CD4-positive, alpha-beta T cell treated with Interleukin-1 beta for 1 hour (primary cell): Measurements from ENCODE around the gene PI4KB.

ENCODE experiments used
- DNase-seq, 2 donors: peaks; one replicate each; pipeline ENCODE4 v3.0.0-alpha.2; 2020 to 2022

Gene PI4KB

DNA sequence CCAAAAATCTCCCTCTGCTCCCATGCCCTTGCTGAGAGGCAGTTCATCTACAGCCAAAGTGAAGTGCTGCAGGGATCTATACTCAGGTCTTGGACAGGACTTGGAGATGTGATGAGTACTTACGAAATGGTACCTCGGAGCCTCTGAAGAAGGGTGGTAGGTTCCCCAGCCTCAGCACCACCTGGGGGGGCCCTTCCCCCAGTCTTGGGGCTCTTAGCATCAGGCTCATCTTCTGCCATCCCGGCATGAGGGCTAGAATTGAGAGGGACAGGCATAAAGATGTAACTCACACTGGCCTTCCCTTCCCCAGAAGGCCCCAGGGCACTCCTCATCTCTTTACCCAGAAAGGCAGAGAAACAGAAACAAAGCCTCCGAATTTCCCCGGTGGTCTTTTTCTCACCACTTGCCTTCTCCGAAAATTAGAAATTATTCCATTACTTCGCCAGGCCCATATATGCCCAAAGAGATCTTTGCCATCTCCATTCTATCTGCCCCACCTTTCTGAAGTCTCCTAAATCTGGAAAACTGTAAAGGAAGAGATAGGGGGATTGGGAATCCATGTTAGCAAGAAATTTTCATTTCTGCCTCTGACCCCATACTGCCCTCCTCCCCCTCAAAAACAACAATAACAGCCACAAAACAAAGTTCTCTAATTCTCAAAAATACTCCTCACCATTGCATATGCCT is 19.0 kb upstream of the PI4KB start:
- DNase-seq: peak in 1 of 2 donors; percentile 17

DNA sequence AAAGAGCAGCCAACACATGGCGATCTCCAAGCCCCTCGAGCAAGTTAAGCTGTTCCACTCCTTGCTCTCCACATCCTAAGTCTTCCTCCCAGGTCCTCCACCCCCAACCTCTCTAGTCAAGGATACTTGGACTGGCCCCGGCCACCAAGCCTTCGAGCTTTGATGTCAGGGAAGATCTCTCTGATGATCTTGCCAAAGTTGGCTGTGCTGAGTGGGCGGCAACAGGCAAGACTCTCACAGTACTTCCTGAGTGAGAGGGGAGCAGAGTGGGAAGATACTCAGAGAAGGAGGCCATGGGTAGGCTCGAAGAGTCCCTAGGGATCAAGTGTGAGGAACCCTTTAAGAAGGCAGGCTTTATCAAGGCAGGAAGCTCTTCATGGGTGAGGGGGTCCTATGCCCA is 17.1 kb upstream of the PI4KB start:
- no peak for DNase-seq

DNA sequence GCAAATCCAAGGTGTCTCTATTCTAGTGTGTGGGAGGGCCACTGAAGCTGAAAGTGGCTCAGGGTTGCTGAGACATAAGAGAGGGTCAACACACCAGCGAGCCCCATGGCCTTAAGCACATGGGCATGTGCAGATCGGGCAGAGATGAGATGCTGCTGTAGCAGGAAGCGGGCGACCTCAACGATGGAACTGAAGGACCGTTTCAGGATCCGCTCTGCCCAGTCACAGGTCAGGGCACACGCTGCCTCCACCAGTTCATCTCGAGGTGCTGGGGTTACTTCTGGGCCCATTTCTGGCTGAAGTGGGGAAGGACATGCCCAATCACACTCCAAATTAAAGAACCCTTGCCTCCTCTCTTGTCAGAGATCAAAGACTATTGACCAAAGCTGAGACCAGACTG is 16.4 kb upstream of the PI4KB start:
- DNase-seq: no peak

GRCh38 chr1:151342569-151342968 is 15.4 kb upstream of the PI4KB start:
- no peak for DNase-seq

DNA sequence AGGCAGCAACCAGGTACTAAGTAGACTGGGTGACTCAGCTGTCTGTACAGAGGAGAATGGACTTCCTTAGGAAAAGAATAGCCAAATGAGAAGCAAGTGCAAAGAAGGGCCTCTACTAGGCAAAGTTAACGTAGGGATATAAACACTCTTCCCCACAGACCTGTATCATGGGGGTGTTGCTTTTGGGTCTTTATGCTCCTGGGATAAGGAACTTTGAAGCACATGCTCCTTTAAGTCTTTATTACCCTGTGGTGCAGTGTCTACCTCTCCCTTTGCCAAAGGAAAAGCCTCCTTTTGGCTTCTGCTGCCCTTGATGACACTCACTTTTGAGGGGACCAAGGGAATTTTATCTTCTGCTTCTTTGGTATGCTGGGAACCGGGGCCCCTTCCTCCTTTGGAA is 14.8 kb upstream of the PI4KB start:
- no peak for DNase-seq

GRCh38 chr1:151340870-151341754 is 13.9 kb upstream of the PI4KB start:
- peak; percentile 59 to 79 for DNase-seq

GRCh38 chr1:151336556-151336955 is 9.3 kb upstream of the PI4KB start:
- DNase-seq: no peak

- no peak for DNase-seq
These were observed 7.6 kb upstream of the PI4KB start for GRCh38 chr1:151334822-151335221.

- no peak for DNase-seq
These were observed 873 bp upstream of the PI4KB start for GRCh38 chr1:151327903-151328674.

- peak; percentile 75 to 76 for DNase-seq
These were observed 495 bp downstream of the PI4KB start for GRCh38 chr1:151326619-151327222.

DNA sequence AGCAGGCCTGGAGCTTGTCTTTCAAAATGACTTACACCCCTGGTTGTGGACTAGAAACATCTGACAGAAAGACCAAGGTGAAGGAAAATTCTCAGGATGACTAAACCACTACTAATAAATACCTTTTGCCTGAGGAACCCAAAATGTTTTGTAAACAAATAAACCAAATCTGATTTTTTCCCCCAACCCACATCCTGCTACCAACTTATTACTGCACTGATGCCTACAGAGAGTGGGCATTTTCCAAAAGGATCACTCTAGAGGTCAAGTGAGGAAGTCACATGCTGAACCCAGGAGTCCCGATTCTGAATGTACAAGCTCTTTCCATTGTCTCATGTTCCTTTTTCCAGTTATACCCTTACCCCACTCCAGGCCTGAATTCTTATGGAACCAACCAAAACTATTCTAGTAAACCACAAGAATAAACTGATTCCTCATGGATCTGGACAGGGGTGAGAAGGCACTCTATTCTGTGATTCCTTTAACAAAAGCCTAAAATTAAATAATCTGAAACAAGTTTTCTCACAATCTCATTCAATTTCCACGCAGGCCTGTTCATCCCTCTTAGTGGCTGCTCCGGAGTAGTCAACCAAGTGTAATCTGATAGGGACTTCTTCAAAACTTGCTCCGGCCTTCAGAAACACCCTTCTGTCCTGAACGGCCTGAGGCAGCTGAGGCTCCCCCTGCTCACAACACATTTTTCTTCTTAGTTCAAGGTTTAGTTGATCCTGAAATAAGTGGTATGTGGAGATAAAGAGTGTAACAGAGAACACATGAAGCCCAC is 1.4 kb downstream of the PI4KB start:
- DNase-seq: no peak

GRCh38 chr1:151325231-151325630 is 2.0 kb downstream of the PI4KB start:
- DNase-seq: no peak

DNA sequence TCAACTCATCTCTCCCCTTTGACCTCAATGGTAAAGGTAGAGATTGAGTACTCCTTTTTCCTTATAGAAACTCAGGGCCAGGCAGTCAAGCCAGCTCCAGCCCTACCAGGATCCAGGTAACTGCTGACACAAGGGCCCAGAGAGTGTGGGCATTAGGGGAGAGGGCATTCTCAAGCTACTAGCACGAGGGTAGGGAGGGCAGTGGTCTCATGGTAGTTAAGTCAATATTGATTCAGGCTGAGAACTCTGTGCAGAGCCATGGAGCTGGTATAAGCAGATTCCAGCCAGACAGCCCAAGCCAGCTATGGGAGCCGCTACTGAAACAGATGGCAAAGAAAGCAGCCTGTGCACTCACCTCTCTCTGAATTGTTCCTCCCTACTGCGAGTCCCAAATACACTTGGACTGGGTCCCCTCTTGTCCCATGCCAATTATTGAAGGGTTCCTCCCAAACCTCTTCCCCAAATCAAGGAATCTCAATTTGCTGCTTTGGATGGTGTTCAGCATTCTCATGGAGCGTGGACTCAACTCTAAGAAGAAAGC is 2.8 kb downstream of the PI4KB start:
- DNase-seq: no peak

- DNase-seq: no peak
These were observed 8.2 kb downstream of the PI4KB start for GRCh38 chr1:151318975-151319374.

DNA sequence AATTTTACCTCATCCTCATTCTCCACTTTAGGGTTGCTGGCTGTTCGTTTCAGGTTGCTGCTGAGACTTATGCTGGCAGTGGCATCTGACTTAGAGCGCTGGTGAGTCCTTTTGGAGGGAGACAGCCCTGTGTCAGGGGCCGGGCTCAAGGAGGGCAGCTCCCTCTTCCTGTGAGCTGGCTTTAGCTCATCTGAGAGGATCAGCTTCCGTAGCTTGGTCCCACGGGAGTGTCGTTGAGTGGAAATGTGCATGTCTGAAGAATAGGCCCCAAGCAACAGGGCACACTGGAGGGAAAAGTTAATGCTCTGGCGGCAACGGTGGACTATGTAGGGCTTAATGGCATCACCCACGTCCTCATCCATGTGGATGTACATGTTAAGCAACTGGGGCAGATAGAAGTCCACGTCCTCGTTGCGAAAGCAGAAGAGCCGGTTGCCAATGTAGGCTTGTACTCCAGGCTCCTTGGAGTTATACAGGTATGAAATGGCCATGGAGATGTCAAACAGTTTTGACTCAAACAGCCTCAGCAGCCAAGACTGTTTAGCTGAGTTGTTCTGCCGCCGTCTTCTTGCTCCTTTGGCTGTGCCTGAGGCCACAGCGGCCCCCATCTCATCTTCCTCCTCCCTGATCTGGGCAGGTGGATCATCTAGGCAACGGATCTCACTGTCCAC is 11.5 kb downstream of the PI4KB start:
- DNase-seq: no peak

- no peak for DNase-seq
These were observed 12.9 kb downstream of the PI4KB start for GRCh38 chr1:151314137-151314875.

- no peak for DNase-seq
These were observed 13.7 kb downstream of the PI4KB start for GRCh38 chr1:151313501-151313900.

- DNase-seq: no peak
These were observed 14.4 kb downstream of the PI4KB start for GRCh38 chr1:151312826-151313225.

DNA sequence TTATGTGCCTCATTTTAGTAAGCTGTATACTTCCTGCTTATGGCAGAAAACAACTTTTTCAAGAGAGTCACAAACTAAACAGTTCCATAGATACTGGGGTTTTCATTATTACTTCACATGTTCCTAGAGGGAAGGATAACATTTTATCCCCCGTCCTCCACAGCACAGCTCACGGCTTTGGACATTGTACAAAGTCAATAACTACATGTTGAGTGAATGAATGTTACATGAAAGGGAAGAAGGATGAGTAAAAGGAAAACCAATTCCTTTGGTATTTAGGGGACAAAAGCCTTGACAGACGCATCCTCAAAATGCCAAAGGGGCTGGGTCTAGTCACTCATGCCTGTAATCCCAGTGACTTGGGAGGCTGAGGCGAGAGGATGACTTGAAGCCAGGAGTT is 14.8 kb downstream of the PI4KB start:
- no peak for DNase-seq

- peak; percentile 34 to 81 for DNase-seq
These were observed 15.5 kb downstream of the PI4KB start for GRCh38 chr1:151311589-151312331.
